ENCODE measurements around the gene SYT7. TPM values are rescaled to one million over a fixed set of nuclear protein-coding genes. Genes with fewer than 3 reads are reported as not detected.

SYT7 gene
- total and polyA plus RNA-seq, 10 donors, result 0.14 to 5.3 (median 2.3) TPM

- intact Hi-C loops (cut with DNase I; ENCODE audit: low total_unique reads), result no loop called here
- Histone ChIP-seq H3K36me3 (no peaks in the 10 kb centered on the region), H3K4me3 (no peak overlapping the region), H3K9me3 (no peaks in the 10 kb centered on the region), H3K4me1 (peaks cover 0 to 8% (median 0%) of the 10 kb centered on the region in 6 donors), H3K27ac (no peak overlapping the region), H3K27me3 (replicated peaks in 1 of 7) (peaks cover 0 to 51% (median 0%) of the 10 kb centered on the region in 7 donors)
- no peak for DNase-seq
- TF ChIP-seq POLR2AphosphoS5 (IDR thresholded peaks at IDR 0.05), result no peak
- TF ChIP-seq POLR2A (IDR thresholded peaks at IDR 0.05), result no peak
- TF ChIP-seq CTCF (IDR thresholded peaks at IDR 0.05 in 8 of 11, conservative IDR thresholded peaks at IDR 0.05 in 3 of 11), result no peak
- WGBS, 5 donors, result 65 to 86% (median 74%) methylated on average over 5 of the region's 5 CpGs
Measured at GRCh38 chr11:61628662-61628970, 47.7 kb upstream of the SYT7 start.

- Histone ChIP-seq H3K27me3 (replicated peaks in 1 of 7) (peaks cover 0 to 45% (median 0%) of the 10 kb centered on the region in 7 donors), H3K9me3 (no peaks in the 10 kb centered on the region), H3K36me3 (no peaks in the 10 kb centered on the region), H3K4me1 (peaks cover 0 to 8% (median 0%) of the 10 kb centered on the region in 6 donors), H3K27ac (no peak overlapping the region), H3K4me3 (no peak overlapping the region)
- no peak for DNase-seq
- TF ChIP-seq POLR2AphosphoS5 (IDR thresholded peaks at IDR 0.05) (no peak), CTCF (IDR thresholded peaks at IDR 0.05 in 8 of 11, conservative IDR thresholded peaks at IDR 0.05 in 3 of 11) (peak in 10 of 11 experiments; percentile 43 to 78 (median 71))
- intact Hi-C loops (cut with DNase I; ENCODE audit: low total_unique reads), result no loop called here
- 45 to 57% (median 52%) methylated on average over 12 to 13 of the region's 13 CpGs for WGBS, 5 donors
Measured at GRCh38 chr11:61627850-61628661, 47.2 kb upstream of the SYT7 start.

DNA sequence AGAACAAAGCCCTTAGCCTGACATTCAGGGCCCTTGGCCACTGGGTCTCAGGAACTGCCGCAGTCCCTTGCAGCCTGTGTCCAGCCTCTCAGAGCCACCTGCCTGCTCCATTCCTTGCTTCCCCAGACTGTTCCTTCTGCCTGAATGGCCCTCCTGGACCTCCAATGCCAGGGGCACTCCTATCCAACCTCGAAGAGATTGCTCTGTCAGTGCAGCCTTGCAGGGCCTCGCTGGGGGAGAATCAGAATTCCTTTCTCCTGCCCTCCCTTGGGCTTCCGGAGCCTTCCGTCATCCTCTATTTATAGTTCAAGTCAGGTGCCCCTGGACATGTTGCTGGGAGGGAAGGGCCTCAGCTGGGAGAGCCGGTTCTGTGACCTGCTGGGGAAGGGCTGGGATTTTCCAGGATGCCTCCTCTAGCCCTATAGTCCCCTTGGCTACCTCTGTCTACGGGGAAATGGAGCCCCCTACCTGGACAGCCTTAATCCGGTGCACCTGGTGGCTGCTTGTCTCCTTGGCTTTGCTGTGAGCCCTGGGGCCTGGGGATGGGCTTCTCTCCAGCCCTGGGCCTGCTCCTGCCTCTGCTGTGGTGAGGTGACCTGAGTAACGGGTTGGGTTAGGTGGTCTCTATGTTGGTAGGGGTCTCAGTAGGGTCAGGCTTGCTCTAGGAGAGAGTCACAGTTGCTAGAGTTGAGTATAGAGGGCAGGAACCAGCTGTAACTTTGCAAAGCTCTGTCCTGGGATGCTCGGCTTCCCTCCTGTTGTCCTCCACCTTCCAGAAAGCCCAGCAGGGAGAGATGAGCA, 45.9 kb upstream of the SYT7 start:
- Histone ChIP-seq H3K4me1 (peaks cover 0 to 8% (median 0%) of the 10 kb centered on the region in 6 donors), H3K36me3 (no peaks in the 10 kb centered on the region), H3K9me3 (no peaks in the 10 kb centered on the region), H3K27ac (no peak overlapping the region), H3K27me3 (replicated peaks in 1 of 7) (peaks cover 0 to 40% (median 0%) of the 10 kb centered on the region in 7 donors), H3K4me3 (no peak overlapping the region)
- WGBS, 5 donors, result 58 to 73% (median 68%) methylated on average over 10 of the region's 10 CpGs
- no peak for DNase-seq
- TF ChIP-seq POLR2A (IDR thresholded peaks at IDR 0.05), result no peak
- no peak for TF ChIP-seq POLR2AphosphoS5 (IDR thresholded peaks at IDR 0.05)
- TF ChIP-seq CTCF (IDR thresholded peaks at IDR 0.05 in 8 of 11, conservative IDR thresholded peaks at IDR 0.05 in 3 of 11), result no peak
- intact Hi-C loops (cut with DNase I; ENCODE audit: low total_unique reads), result no loop called here

GRCh38 chr11:61625525-61625924, 44.6 kb upstream of the SYT7 start:
- TF ChIP-seq CTCF (IDR thresholded peaks at IDR 0.05 in 8 of 11, conservative IDR thresholded peaks at IDR 0.05 in 3 of 11), result no peak
- no peak for TF ChIP-seq POLR2AphosphoS5 (IDR thresholded peaks at IDR 0.05)
- TF ChIP-seq POLR2A (IDR thresholded peaks at IDR 0.05), result no peak
- no peaks in the 10 kb centered on the region for H3K36me3 ChIP-seq
- no peaks in the 10 kb centered on the region for H3K9me3 ChIP-seq
- H3K27ac ChIP-seq, result no peak overlapping the region
- peaks cover 0 to 8% (median 0%) of the 10 kb centered on the region in 6 donors for H3K4me1 ChIP-seq
- H3K27me3 ChIP-seq (replicated peaks in 1 of 7), result peaks cover 0 to 42% (median 0%) of the 10 kb centered on the region in 7 donors
- 87 to 96% (median 93%) methylated on average over 3 of the region's 3 CpGs for WGBS, 5 donors
- DNase-seq, result no peak
- no peak overlapping the region for H3K4me3 ChIP-seq
- intact Hi-C loops (cut with DNase I; ENCODE audit: low total_unique reads), result no loop called here

Measured in spleen (tissue), 11 donors.